Measurements from ENCODE around the gene WWC2.

- TF ChIP-seq, protein P1, sequence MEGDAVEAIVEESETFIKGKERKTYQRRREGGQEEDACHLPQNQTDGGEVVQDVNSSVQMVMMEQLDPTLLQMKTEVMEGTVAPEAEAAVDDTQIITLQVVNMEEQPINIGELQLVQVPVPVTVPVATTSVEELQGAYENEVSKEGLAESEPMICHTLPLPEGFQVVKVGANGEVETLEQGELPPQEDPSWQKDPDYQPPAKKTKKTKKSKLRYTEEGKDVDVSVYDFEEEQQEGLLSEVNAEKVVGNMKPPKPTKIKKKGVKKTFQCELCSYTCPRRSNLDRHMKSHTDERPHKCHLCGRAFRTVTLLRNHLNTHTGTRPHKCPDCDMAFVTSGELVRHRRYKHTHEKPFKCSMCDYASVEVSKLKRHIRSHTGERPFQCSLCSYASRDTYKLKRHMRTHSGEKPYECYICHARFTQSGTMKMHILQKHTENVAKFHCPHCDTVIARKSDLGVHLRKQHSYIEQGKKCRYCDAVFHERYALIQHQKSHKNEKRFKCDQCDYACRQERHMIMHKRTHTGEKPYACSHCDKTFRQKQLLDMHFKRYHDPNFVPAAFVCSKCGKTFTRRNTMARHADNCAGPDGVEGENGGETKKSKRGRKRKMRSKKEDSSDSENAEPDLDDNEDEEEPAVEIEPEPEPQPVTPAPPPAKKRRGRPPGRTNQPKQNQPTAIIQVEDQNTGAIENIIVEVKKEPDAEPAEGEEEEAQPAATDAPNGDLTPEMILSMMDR (IDR thresholded peaks at IDR 0.05): no peak
- TF ChIP-seq ZNF232 (CRISPR knock-in tag; IDR thresholded peaks at IDR 0.05) (no peak), ESRRA (CRISPR knock-in tag; IDR thresholded peaks at IDR 0.05; ENCODE audit: borderline replicate concordance) (no peak), PRDM15 (CRISPR knock-in tag; IDR thresholded peaks at IDR 0.05) (no peak)
Observed at GRCh38 chr4:183139972-183140570, 41.0 kb downstream of the WWC2 start.
